Measurements from ENCODE around the gene IFNE.

DNA sequence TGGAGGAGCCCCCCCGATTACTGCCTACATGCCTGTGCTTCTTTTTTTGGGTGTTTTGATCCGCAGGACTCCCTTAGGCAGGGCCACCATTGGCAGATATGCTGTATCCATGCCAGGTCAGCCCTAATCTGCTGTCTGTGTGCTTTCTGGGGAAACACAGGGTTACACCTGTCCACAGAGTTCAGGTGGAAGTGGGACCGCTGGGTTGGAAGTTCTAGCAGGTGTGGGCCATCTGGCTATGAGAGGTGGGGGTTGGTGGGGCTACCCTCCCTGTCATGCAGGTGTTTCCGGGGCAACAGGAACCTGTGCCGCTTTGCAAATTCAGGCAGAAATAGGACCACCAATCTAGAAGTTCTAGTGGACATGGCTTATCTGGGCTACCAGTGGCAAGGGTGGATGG, 17.0 kb downstream of the IFNE start:
- TF ChIP-seq, protein P1, sequence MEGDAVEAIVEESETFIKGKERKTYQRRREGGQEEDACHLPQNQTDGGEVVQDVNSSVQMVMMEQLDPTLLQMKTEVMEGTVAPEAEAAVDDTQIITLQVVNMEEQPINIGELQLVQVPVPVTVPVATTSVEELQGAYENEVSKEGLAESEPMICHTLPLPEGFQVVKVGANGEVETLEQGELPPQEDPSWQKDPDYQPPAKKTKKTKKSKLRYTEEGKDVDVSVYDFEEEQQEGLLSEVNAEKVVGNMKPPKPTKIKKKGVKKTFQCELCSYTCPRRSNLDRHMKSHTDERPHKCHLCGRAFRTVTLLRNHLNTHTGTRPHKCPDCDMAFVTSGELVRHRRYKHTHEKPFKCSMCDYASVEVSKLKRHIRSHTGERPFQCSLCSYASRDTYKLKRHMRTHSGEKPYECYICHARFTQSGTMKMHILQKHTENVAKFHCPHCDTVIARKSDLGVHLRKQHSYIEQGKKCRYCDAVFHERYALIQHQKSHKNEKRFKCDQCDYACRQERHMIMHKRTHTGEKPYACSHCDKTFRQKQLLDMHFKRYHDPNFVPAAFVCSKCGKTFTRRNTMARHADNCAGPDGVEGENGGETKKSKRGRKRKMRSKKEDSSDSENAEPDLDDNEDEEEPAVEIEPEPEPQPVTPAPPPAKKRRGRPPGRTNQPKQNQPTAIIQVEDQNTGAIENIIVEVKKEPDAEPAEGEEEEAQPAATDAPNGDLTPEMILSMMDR (IDR thresholded peaks at IDR 0.05): no peak
- no peak for TF ChIP-seq POLR2A (IDR thresholded peaks at IDR 0.05)

All from Peyer's patch (tissue), 4 donors.